ENCODE data around the gene LRRC8C.

The LRRC8C gene

GRCh38 chr1:89667691-89668090, 34.8 kb downstream of the LRRC8C start:
- in situ Hi-C loops (cut with MboI; ENCODE audit: low sequenced_read_pairs) = no loop called here

GRCh38 chr1:89668961-89669360, 36.0 kb downstream of the LRRC8C start:
- in situ Hi-C loops (cut with MboI; ENCODE audit: low sequenced_read_pairs) = no loop called here

GRCh38 chr1:89669441-89669840, 36.5 kb downstream of the LRRC8C start:
- in situ Hi-C loops (cut with MboI; ENCODE audit: low sequenced_read_pairs) = no loop called here

GRCh38 chr1:89670163-89670562, 37.2 kb downstream of the LRRC8C start:
- in situ Hi-C loops (cut with MboI; ENCODE audit: low sequenced_read_pairs) = no loop called here

- in situ Hi-C loops (cut with MboI; ENCODE audit: low sequenced_read_pairs) = no loop called here
These were observed 37.8 kb downstream of the LRRC8C start for GRCh38 chr1:89670711-89671110.

DNA sequence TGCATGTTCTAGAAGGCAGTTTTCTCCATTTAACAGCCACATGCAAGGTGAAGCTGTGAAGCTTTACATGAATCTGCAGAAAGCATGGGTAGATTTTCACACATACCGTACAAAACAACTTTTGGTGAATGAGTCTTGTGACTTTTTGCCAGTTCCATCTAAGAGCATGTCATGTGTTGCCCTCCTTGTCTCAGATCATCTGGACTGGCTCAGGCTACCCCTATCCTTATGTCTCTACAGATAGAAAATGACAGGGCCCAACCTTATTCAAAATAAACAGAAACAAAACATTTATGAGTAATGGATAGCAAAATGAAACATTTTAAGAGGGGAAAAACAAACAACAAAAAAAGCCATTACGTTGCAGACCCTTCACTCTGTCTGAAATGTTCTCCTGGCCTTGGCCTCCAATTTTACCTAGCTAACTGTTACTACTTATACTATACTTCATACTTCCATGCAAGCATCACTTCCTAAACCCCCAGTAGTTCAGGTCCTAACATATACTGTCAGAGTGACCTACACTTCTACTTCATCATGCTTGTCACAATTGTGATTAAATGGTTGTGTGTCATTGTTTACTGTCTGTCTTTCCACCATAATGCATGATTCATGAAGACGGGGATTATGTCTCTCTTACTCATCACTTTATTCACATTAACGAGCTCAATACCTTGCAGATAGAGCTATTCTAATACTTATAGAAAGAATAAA, 39.0 kb downstream of the LRRC8C start:
- in situ Hi-C loops (cut with MboI; ENCODE audit: low sequenced_read_pairs) = no loop called here

- in situ Hi-C loops (cut with MboI; ENCODE audit: low sequenced_read_pairs) = no loop called here
These were observed 39.7 kb downstream of the LRRC8C start for GRCh38 chr1:89672489-89673183.

DNA sequence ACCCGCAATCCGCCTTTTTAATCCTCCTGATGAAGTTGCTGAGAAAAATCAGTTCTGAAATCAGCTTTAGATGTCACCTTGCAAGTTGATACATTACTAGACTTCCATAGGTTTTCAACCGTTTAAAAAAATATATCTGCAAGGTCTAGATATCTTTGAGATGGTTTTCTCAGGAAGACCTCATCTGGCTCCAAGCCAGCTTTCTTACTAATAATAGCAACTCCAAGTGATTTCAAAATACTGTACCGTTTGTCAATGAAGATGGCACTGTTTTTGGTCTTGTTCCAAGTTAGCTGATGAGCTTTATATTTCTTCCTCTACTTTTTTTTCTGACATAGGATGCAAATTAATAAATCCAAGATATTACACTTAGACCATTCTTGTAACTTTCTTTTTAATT, 40.3 kb downstream of the LRRC8C start:
- in situ Hi-C loops (cut with MboI; ENCODE audit: low sequenced_read_pairs) = no loop called here

GRCh38 chr1:89675677-89676076, 42.8 kb downstream of the LRRC8C start:
- in situ Hi-C loops (cut with MboI; ENCODE audit: low sequenced_read_pairs) = no loop called here

DNA sequence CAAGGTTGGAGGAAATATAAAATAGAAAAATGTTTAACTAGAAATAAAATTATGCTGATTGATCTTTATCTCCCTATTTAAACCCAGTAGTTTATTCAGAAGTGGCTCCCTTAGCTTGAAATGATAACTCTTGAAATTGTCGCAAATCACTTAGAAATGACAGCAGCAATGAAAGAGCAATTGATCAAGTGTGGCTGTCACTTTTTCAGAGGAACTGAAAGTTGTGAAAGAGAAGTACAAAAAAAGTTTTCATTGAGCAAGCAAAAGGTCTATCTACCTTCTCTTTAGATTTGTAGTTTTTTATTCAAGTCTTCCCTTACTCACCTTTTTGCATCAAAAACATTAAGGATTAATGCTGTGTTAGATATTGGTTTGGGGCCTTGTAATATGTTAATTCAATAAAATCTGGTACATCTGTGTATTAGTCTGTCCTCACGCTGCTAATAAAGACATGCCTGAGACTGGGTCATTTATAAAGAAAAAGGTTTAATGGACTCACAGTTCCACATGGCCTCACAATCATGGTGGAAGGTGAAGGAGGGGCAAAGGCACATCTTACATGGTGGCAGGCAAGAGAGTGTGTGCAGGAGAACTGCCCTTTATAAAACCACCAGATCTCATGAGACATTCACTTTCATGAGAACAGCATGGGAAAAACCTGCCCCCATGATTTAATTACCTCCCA, 48.3 kb downstream of the LRRC8C start:
- in situ Hi-C loops (cut with MboI; ENCODE audit: low sequenced_read_pairs) = no loop called here

DNA sequence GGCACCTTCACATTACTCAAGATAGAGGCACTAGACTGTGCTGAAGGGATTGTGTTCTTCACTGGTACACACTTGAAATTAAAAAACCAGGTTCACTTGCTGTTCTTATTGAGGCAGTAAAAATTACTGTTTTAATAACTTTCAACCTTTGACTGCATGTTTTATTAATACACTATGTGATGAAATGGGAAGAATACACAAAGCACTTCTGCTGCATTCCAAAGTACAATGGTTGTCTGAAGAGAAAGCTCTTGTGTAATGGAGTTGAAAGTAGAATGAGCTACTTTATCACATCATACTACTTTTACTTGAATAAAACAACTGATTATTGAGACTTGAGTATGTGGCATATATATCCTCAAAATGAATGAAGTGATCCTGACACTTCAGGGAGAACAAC, 49.7 kb downstream of the LRRC8C start:
- in situ Hi-C loops (cut with MboI; ENCODE audit: low sequenced_read_pairs) = no loop called here

- in situ Hi-C loops (cut with MboI; ENCODE audit: low sequenced_read_pairs) = no loop called here
These were observed 52.5 kb downstream of the LRRC8C start for GRCh38 chr1:89685461-89685860.

DNA sequence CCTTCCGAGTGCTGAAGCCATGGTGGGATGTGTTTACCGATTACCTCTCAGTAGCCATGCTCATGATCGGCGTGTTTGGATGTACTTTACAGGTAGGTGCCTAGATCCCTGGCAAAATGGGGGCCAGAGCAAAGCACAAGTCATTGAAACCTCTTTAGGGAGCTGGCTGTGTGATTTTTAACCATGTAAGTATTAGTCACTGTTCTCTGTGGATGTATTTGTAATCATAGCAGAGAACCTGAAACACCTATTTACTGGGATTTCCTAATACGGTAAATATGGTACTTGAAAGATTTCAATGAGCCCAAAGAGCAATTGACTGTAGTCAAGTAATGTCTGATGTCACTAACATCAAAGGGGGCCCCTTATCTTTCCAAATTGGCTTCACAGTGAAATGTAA, 53.6 kb downstream of the LRRC8C start:
- in situ Hi-C loops (cut with MboI; ENCODE audit: low sequenced_read_pairs) = no loop called here

DNA sequence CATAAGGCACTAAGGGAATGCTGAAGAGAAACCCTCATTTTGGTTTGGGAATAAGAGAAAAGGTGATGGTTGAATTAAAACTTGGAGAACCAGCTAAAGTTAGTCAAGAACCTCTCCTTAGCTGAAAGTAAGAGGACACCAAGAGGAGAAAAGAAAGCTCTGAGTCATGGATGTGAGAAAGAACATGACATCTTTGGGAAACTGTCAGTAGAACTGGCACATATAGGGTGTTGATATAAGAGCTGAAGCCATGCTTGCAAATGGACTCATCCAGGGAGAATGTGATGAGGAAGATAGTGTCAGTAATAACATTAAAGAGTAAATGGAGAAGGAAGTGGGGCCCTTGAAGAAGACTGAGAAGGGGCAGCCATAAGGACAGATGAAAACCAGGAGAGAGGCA, 54.3 kb downstream of the LRRC8C start:
- in situ Hi-C loops (cut with MboI; ENCODE audit: low sequenced_read_pairs) = no loop called here

- in situ Hi-C loops (cut with MboI; ENCODE audit: low sequenced_read_pairs) = no loop called here
These were observed 55.7 kb downstream of the LRRC8C start for GRCh38 chr1:89688607-89689006.

GRCh38 chr1:89689234-89689633, 56.3 kb downstream of the LRRC8C start:
- in situ Hi-C loops (cut with MboI; ENCODE audit: low sequenced_read_pairs) = no loop called here

DNA sequence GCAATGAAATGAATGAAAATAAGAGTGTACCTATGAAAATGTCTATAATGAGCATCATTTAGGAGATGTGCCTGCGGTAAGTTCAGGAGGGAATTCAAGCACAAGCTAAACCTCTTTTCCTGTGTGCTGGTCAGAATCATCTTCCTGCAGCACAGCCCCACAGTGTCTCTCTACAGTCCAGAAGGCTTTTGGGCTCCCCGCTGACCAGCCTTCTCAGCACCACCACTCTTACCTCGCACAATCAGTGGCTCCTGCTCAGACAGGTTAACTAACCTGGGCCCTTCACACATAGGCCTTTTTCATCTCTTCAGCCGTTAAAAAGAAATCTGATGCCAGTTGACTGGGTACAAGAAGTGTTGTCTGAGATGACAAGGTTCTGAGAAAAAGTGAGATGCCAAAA, 57.7 kb downstream of the LRRC8C start:
- in situ Hi-C loops (cut with MboI; ENCODE audit: low sequenced_read_pairs) = no loop called here

GRCh38 chr1:89692601-89693521, 59.9 kb downstream of the LRRC8C start:
- in situ Hi-C loops (cut with MboI; ENCODE audit: low sequenced_read_pairs) = no loop called here

DNA sequence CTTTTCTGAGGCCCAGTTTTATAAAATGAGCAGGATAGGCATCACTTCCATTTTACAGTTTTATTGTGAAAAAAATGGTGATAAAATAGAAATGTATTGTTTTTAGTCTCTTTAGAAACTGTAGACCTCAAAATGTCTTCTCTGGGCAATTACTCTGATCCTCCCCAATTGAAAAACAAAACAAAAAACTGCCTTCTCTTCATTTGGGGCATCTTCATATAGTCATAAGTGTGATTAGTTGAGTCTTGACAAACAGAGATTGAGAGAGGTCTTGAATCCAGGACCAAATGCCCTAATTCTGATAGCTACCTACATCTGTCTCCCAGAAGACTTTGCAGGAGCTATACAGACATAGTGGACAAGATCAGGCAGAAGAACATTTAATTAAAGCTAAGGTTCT, 62.9 kb downstream of the LRRC8C start:
- in situ Hi-C loops (cut with MboI; ENCODE audit: low sequenced_read_pairs) = no loop called here

DNA sequence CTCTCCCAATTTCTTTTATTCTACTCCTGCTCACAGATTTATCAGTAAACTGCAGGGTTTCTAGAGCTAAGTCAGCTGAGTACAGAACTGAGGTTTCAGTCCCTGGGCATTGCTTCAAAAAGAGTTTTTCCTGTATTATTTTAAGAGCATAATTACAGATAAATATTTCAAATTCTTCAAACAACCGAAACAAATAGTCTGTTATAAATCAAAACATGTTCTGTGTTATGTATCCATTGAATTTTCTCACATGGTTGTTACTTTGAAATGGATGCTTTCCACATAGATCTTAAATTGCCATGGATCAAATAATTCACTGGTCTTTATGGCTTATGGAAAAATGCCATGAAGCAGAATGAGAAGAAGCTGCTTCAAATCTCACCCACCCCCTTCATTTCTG, 64.5 kb downstream of the LRRC8C start:
- in situ Hi-C loops (cut with MboI; ENCODE audit: low sequenced_read_pairs) = no loop called here

GRCh38 chr1:89698020-89698560, 65.2 kb downstream of the LRRC8C start:
- in situ Hi-C loops (cut with MboI; ENCODE audit: low sequenced_read_pairs) = no loop called here
